ENCODE results near the gene MOB2.

The MOB2 gene

DNA sequence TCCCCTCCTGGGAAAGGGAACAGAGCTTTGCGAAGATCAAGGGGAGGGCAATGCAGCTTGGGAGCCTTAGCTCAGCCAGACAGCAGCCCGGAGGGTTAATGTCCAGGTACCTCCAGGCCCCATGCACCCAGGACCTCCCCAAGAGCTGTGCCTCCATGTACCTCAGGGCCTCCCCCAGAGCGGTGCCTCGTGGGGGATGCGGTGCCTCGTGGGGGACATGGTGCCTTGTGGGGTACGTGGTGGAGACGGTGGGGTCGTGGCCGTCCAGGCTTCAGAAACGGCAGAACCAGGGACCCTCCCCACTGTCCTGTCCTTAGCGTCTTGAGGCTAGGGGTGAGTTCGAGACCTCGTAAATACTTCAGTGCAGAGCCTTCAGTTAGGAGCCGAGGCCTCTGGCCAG is 63.6 kb downstream of the MOB2 start:
- Mint-ChIP-seq H3K27ac (no peak overlapping the region), H3K36me3 (no peaks in the 10 kb centered on the region), H3K4me3 (no peak overlapping the region), H3K9me3 (peaks cover 3% of the 10 kb centered on the region), H3K4me1 (no peaks in the 10 kb centered on the region), H3K27me3 (peaks cover 2% of the 10 kb centered on the region)
- DNase-seq (ENCODE audit: low spot score in 2 of 2) (no peak), ATAC-seq (ENCODE audit: low read depth) (no peak)

GRCh38 chr11:1422481-1422880 is 64.1 kb downstream of the MOB2 start:
- Mint-ChIP-seq H3K27ac (no peak overlapping the region), H3K4me3 (no peak overlapping the region), H3K27me3 (peaks cover 2% of the 10 kb centered on the region), H3K4me1 (no peaks in the 10 kb centered on the region), H3K9me3 (peaks cover 3% of the 10 kb centered on the region), H3K36me3 (no peaks in the 10 kb centered on the region)
- no peak for ATAC-seq (ENCODE audit: low read depth)
- DNase-seq (ENCODE audit: low spot score in 2 of 2): no peak

DNA sequence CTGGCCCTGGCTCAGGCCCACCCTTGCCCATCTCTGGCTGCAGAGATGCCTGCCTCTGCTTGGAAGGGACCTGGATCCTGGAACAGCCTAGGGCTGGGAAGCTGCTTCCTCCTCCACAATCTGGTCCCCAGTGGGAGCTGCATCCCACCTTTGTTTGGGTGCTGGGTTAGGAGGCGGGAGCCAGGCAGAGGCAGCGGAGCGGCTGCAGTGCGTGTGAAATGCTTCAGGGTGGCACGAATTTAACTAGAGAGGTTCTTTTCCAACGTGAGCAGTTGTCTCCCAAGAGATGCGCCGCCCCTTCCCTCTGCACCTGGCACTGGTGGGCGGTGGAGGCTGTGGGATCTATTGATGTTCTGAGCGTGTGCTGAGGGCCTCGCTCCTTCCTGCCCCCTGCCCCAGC is 65.3 kb downstream of the MOB2 start:
- H3K9me3 Mint-ChIP-seq: peaks cover 3% of the 10 kb centered on the region
- no peak overlapping the region for H3K4me3 Mint-ChIP-seq
- no peaks in the 10 kb centered on the region for H3K36me3 Mint-ChIP-seq
- ATAC-seq (ENCODE audit: low read depth) (no peak), DNase-seq (ENCODE audit: low spot score in 2 of 2) (no peak)
- H3K27me3 Mint-ChIP-seq: peaks cover 2% of the 10 kb centered on the region
- no peak overlapping the region for H3K27ac Mint-ChIP-seq
- H3K4me1 Mint-ChIP-seq: no peaks in the 10 kb centered on the region

DNA sequence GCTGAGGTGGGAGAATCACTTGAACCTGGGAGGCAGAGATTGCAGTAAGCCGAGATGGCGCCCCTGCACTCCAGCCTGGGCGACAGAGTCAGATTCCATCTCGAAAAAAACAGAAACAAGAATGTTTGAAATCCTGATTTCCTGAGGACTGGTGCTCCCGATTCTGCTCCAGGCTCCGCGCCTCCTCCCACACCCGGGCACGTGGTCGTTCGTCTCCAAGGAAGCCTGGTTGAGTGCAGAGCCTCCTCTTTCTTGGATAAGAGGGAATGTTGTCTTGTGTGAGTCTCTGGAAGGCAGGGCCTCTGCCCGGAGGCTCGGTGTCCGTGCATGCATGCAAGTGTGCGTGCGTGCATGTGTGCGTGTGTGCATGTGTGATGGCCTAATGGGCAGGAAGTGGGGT is 66.8 kb downstream of the MOB2 start:
- H3K9me3 Mint-ChIP-seq: peaks cover 3% of the 10 kb centered on the region
- H3K27ac Mint-ChIP-seq: no peak overlapping the region
- H3K27me3 Mint-ChIP-seq: no peaks in the 10 kb centered on the region
- ATAC-seq (ENCODE audit: low read depth): no peak
- H3K36me3 Mint-ChIP-seq: no peaks in the 10 kb centered on the region
- no peak for DNase-seq (ENCODE audit: low spot score in 2 of 2)
- H3K4me1 Mint-ChIP-seq: no peaks in the 10 kb centered on the region
- H3K4me3 Mint-ChIP-seq: no peak overlapping the region

Data from memory B cell (primary cell).